GM18868 (cell line): ENCODE data around the gene INSR.
"Not testable (repeated sequence)": the region's sequence is repeated elsewhere in the genome, so short reads cannot be mapped to it uniquely, and the experiment has no call there.

Experiments
- ATAC-seq: cut with Tn5 transposase; IDR thresholded peaks from one replicate; pipeline ENCODE4 v1.9.1; 2021; ENCODE audit warnings: mild to moderate bottlenecking, moderate library complexity; ENCODE audit not compliant: unreplicated experiment

INSR gene

DNA sequence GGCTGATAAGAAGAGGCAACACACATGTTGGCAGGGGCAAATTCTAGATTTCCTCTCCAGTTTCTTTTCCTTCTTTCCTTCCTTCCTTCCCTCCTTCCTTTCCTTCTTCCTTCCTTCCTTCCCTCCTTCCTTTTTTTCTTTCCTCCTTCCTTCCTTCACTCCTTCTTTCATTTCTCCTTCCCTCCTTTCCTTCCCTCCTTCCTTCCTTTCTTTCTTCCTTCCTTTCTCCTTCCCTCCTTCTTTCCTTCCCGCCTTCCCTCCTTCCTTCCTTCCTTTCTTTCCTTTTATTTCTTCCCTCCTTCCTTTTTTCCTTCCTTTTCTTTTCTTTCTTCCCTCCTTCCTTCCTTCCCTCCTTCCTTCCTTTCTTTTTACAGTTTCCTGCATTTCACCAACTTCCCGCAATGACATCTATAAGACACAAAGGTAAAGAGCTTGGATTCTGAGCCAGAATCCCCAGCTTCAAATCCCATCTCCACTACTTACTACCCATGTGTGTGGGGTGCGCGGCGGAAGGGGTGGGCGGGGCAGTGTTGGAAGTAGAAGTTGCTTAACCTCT lies 35.3 kb downstream of the INSR start:
- no peak for ATAC-seq

DNA sequence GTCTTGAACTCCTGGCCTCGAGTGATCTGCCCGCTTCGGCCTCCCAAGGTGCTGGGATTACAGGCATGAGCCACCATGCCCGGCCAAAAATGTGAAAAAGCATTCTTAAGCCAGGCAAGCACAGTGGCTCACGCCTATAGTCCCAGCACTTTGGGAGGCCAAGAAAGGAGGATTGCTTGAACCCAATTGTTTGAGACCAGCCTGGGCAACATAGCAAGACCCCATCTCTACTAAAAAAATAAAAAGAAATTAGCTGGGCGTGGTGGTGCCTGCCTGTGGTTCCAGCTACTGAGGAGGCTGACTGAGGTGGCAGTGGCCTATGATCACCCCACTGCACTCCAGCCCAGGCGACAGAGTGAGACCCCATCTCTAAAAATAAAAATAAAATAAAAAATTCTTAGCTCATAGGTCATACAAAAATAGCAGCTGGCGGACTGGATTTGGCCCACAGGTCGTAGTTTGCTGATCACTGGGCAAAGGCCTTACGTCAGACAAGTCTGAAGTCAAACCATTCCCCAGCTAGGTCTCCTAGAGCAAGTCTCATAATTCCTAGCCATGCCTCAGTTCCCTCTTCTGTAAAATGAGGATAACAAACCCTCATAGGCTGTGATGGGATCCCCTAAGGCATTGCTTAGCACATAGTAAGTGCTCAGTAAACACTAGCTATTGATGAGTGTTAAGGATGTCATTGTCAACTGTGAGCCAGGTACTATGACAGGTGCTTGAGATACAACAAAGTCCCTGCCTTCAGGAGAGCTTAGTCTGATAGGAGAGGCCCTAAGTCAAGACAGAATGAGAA lies 36.0 kb downstream of the INSR start:
- no peak for ATAC-seq

DNA sequence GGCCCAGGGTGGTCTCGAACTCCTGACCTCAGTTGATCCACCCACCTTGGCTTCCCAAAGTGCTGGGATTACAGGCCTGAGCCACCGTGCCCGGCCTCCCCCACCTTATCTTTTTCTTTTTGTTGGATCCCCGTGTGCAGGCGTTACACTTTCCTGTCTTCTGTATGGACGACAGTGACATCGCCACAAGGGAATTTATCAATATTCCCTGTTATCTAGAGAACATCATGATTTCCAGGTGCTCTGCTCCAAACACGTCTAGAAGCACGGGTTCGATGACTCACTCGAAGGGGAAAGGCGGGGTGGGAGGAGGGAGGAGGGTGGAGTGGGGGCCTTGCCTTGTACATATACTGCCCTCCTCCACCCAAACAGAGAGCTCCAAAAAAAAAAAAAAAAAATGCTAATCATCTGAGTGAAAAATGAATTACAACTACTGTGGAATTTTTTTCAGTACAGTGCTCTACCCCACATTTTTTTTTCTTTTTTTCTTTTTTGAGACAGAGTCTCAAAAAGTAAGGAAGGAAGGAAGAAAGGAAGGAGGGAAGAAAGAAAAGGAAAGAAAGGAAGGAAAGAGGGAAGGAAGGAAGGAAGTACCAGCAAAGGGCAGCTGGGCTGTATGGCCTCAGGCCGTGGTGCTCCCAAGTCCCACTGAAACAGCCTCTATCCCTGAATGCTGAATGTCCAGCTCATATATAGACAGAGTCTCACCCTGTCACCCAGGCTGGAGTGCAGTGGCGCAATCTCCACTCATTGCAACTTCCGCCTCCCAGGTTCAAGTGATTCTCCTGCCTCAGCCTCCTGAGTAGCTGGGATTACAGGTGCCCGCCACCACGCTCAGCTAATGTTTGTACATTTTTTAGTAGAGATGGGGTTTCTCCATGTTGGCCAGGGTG lies 36.8 kb downstream of the INSR start:
- no peak for ATAC-seq

DNA sequence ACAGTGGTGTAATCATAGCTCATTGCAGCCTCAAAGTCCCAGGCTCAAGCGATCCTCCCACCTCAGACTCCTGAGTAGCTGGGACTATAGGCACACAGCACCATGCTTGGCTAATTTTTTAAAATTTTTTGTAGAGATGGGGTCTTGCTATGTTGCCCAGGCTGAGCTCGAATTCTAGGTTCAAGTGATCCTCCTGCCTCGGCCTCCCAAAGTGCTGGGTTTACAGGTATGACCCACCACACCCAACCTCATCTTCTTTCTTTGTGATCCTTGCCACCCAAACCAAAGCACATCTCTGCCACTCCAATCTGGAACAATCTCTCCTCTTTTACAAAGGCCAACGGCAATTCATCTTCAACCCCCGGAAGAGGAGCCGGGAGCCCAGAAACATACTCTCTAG lies 38.6 kb downstream of the INSR start:
- no peak for ATAC-seq

DNA sequence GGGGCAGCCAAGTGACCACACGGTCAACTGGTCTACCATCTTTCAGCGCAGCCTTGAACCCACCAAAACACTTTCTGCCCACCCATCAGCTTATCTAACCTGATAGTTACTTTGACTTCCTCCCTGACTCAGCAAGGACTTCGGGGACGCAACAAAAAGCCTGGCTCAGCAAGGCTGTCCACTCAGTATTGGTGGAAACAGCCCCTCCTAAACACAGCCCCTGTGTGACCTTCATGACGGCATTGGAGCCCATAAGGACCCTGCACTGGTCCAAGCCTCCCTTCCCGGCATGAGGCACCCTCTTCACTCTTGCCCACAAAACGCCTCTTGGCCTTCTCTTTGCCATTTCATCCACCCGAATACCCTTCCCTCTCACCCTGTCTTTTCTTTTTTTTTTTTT lies 39.1 kb downstream of the INSR start:
- ATAC-seq = no peak

DNA sequence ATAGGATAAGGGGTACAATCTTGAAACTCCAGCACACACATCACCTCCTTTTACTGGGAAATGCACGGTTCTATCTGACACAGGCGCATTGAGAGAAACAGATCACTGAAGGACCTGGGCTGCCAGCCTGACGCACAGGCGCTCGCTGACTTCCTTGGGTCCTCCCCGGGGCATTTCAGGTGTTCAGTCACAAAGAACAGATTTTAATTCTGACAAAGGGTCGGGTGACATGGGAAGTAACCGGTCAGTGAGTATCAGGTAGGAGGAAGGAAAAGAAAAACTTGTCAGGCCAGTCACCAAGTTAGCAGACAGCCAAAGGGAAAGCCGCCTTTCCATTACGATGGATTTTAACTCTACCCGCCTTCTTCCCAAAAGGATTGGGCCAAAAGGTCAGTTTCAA lies 39.6 kb downstream of the INSR start:
- ATAC-seq = no peak

DNA sequence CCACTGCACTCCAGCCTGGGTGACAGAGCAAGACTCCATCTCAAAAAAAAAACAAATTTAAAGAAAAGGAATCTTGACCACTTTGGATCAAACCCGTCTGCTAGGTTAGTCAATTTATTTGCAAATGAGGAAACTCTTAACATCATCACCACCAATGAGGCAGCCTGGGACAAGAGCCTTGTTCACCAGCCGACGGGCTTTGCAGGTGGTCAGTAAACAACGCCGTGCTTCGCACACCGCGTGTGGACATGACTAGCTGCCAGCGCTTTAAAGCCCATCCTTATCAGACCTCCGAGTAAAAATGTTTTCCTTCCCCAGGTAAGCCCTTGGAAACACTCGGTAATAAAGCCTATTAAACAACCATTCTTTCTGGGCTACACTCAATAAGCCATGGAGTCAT lies 41.9 kb downstream of the INSR start:
- no peak for ATAC-seq

DNA sequence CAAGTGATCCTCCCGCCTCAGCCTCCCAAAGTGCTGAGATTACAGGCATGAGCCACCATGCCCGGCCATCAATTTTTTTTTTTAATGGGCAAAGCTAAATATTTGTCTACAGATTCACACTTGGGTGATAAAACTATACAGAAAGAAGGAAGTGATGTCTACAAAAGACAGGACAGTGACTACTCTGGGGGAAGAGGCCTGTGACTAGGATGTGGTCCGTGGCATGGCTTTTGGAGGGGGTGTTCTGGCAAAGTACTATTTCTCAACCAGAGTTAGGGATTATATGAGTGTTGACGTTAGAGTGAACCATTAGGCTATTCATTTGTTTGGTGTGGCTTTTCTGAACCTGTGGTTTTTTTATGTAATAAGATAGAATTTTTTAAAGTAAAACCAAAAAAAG lies 42.7 kb downstream of the INSR start:
- ATAC-seq = no peak

DNA sequence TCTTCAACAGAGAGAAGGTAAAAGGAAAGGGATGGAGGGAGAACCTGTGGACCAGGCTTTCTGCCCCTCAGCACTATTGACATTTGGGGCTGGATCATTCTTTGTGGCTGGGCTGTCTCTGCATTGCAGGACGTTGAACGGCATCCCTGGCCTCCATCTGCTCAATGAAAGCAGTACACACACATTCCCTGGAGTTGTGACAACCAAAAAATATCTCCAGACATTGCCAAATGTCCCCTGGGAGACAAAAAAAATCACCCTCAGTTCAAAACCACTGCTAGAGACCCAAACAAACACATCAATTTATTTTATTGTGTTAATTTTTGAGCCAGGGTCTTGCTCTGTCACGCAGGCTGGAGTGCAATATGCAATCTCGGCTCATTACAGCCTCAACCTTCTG lies 43.3 kb downstream of the INSR start:
- ATAC-seq = no peak

DNA sequence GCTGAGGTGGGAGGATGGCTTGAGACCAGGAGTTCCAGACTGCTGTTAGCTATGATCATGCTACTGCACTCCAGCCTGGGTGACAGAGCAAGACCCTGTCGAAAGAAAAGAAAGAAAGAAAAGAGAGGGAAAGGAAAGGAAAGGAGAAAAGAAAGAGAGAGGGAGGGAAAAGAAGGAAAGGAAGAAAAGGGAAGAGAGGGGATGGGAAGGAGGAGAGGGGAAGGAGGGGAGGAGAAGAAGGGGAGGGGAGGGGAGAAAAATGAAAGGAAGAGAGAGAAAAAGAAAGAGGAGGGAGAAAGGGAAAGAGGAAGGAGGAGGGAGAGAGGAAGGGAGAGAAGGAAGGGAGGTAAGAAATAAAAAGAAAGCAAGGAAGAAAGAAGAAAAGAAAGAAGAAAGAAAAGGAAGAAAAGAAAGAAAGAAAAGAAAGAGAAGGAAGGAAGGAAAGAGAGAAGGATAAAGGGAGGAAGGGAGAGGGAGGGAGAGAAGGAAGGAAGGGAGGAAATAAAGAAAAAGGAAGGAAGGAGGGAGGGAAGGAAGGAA lies 44.1 kb downstream of the INSR start:
- ATAC-seq = no peak

DNA sequence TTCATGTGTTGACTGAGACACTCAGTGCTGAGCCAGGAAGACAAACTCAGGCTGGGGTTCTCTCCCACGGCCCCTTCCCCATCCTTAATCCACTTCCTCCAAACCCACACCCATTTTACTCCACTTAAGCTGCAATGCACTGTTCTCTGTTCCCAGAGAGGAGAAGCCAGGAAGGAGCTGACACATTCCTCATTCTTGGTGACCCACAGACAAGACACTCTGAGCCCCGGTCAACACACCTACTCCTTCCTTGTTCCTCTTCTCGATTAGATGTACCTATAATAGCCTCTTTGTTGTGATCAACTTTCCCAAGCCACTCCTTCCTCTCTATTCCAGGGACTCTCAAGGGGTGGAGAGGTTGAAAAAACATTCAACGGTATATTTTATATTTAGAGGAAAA lies 47.1 kb downstream of the INSR start:
- no peak for ATAC-seq

DNA sequence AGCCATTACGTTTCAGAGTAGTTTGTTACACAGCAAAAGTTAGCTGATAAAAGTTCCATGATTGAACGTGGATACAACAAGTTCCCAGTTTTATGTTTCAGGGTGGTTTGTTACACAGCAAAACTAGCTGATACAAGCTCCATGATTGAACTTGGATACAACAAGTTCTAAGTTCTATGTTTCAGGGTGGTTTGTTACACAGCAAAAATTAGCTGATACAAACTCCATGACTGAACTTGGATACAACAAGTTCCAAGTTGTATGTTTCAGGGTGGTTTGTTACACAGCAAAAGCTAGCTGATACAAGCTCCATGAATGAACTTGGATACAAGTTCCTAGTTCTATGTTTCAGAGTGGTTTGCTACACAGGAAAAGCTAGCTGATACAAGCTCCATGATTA lies 47.6 kb downstream of the INSR start:
- ATAC-seq = no peak

DNA sequence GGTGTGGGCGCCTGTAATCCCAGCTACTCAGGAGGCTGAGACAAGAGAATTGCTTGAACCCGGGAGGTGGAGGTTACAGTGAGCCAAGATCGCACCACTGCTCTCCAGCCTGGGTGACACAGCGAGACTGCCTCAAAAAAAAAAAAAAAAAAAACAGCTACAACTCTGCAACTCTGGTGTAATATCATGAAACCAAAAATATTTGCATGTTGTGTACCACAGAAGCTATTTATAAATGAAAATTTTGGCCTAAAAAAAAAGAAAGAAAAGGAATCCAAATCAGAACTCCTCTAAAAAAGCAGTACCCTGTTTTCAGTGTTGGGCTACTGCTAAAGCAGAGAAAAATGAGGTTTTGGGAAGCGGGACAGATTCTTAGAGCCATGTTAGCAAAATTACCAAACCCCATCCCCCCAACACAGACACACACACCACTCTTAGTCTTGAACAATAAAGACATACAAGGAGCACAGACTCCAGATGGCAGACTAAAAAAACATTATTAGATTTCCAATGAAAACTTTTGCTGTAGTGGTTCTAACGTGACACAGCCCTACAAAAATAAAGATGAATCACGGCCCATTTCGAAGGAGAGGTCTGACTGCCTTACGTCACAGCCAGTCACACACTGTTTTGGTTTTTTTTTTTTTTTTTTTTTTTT lies 51.5 kb downstream of the INSR start:
- no peak for ATAC-seq

DNA sequence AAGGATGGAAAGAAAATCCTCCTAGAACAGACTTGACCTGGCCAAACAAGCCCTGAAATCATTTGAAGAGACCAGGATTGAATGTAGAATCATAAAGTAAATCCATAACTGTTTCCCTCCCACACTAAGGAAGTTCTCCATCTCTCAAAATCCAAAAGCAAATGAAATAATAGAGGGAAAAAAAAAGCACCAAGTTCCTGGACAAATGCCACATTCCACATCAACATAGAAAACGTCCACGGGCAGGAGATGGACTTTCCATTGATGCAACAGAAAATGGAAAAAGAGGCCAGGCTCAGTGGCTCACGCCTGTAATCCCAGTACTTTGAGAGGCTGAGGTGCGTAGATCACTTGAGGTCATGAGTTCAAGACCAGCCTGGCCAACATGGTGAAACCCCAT lies 56.2 kb downstream of the INSR start:
- ATAC-seq = no peak

DNA sequence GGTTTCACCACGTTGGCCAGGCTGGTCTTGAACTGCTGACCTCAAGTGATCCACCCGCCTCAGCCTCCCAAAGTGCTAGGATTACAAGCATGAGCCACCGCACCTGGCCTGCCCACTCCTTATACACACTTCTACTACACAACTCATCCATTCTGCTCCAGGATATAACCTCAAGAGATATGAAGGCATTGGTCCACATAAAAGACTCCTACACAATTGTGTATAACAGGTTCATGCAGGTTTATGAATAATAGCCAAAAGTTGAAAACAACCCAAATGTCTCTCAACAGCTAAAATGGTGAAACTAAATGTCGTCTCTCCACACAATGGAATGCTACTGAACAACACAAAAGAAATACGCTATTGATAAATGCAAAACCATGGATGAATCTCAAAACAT lies 58.1 kb downstream of the INSR start:
- no peak for ATAC-seq

DNA sequence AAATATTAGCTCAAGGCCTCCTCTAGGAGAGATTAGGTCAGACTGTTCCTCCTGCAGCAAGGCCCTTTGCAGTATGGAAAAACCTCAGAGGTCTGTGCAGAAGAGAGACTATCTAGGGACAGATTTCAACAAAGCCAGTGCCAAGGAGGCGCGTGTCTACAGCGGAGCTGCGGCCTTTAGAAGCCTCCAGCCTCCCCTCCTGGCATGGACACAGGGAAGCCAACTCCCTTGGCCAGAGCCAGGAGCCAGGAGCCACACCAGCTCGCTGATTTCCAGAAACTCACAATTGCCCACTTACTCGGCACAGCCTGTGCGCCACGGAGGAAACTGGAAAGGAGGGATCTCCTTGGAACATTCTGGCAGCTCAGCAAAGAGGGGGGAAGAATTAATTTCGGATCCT lies 63.4 kb downstream of the INSR start:
- no peak for ATAC-seq

DNA sequence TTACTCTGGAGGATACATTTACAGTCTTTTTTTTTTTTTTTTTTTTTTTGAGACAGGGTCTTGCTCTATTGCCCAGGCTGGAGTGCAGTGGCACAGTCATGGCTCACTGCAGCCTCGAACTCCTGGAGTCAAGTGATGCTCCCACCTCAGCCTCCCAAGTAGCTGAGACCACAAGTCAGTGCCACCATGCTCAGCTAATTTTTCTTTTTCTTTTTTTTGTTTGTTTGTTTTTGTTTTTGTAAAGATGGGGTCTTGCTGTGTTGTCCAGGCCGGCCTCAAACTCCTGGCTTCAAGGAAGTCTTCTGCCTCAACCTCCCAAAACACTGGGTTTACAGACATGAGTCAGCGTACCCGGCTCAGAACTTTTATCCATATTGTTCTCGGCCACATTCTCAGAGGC lies 64.5 kb downstream of the INSR start:
- no peak for ATAC-seq

DNA sequence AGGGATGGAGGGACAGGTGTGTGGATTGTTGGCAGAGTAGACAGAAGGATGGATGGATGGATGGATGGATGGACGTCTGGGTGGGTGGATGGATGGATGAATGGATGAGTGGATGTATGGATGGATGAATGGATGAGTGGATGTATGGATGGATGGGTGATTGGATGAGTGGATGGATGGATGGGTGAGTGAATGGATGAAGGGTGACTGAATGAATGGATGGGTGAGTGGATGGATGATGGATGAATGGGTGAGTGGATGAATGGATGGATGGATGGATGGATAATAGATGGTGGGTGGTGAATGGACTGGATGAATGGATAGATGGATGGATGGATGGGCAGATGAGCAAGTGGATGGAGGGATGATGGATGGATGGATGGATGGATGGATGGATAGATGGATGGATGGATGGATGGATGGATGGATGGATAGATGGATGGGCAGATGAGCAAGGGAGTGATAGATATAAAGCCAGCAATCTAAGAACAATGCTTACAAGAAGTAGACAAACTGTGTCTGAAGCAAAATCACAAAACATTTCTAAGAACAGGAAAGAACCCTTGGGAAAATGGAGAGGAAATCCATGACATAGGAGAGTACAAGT lies 65.2 kb downstream of the INSR start:
- no peak for ATAC-seq

DNA sequence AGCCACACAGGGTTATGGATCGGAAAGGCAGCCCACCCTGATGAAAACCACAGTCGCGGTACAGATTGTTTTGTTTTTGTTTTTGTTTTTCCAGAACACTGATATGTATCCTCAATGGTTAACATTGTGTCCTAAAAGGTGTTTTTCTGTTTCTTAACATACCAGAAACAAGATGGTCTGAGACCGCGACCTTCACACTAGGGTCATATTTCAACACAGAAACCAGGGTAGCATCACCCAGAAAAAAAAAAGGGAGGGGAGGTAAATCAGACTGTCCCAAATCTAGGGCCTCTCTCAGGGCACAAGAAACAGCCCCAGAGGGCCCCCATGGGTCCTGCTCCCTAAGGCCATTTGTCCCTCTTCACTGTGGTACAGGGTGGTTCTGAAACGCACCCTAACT lies 66.5 kb downstream of the INSR start:
- no peak for ATAC-seq

DNA sequence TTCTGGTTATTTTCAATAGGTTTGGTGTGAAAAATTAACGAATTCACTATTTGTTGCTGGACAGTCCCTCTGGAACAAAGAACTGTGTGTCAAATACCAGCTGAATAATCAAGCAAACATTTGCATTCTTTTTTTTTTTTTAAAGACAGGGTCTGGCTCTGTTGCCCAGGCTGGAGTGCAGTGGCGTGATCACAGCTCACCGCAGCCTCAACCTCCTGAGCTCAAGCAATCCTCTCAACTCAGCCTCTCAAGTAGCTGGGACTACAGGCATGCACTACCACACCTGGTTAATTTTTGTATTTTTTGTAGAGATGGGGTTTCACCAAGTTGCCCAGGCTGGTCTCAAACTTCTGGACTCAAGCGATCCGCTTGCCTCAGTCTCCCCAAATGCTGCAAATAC lies 67.1 kb downstream of the INSR start:
- ATAC-seq = not testable (repeated sequence)

DNA sequence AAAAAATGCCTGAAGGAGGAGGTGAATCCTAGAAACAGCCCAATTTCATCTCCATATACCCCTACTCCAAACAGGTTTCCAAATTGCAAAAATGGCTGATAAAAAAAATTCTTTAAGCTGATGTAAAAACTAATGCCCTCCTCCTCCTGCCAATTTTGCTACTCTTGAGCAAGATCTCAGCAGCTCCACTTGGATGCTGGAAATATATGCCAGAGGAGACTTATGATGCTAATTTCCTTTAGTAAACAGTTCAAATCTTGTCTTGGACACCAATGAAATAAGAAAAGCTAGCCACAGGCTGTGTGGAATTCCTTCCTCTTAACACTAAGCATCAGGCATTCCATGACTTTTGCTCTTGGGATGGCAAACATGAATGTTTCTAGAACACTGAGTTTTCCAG lies 67.5 kb downstream of the INSR start:
- no peak for ATAC-seq
